ENCODE measurements around the gene MEIKIN.
"Not testable (repeated sequence)": the region's sequence is repeated elsewhere in the genome, so short reads cannot be mapped to it uniquely, and the experiment has no call there.

MEIKIN gene

GRCh38 chr5:131883984-131884383 lies 61.5 kb downstream of the MEIKIN start:
- TF ChIP-seq MAX (IDR thresholded peaks at IDR 0.05; ENCODE audit: low read depth, low read length) (no peak), CTCF (IDR thresholded peaks at IDR 0.05; ENCODE audit: low read depth, low read length) (no peak), MYC (IDR thresholded peaks at IDR 0.05; ENCODE audit: low read depth, low read length) (no peak), POLR2A (IDR thresholded peaks at IDR 0.05; ENCODE audit: extremely low read depth, insufficient read length) (no peak)
- H3K4me3 ChIP-seq (ENCODE audit: low read depth, low read length) = no peak overlapping the region
- DNase-seq (ENCODE audit: low read depth) = no peak

- no peak overlapping the region for H3K4me3 ChIP-seq (ENCODE audit: low read depth, low read length)
- DNase-seq (ENCODE audit: low read depth) = no peak
- no peak for TF ChIP-seq CTCF (IDR thresholded peaks at IDR 0.05; ENCODE audit: low read depth, low read length)
- no peak for TF ChIP-seq MYC (IDR thresholded peaks at IDR 0.05; ENCODE audit: low read depth, low read length)
- TF ChIP-seq POLR2A (IDR thresholded peaks at IDR 0.05; ENCODE audit: extremely low read depth, insufficient read length) = no peak
These were observed 65.8 kb downstream of the MEIKIN start for GRCh38 chr5:131879705-131880104.

- TF ChIP-seq MYC (IDR thresholded peaks at IDR 0.05; ENCODE audit: low read depth, low read length) (no peak), CTCF (IDR thresholded peaks at IDR 0.05; ENCODE audit: low read depth, low read length) (no peak), MAX (IDR thresholded peaks at IDR 0.05; ENCODE audit: low read depth, low read length) (no peak)
- no peak for DNase-seq (ENCODE audit: low read depth)
- no peak overlapping the region for H3K4me3 ChIP-seq (ENCODE audit: low read depth, low read length)
These were observed 67.6 kb downstream of the MEIKIN start for GRCh38 chr5:131877873-131878272.

GRCh38 chr5:131871251-131871650 lies 74.2 kb downstream of the MEIKIN start:
- not testable (repeated sequence) for DNase-seq (ENCODE audit: low read depth); H3K4me3 ChIP-seq (ENCODE audit: low read depth, low read length)

GRCh38 chr5:131867524-131867923 lies 77.9 kb downstream of the MEIKIN start:
- H3K4me3 ChIP-seq (ENCODE audit: low read depth, low read length) = no peak overlapping the region
- TF ChIP-seq CTCF (IDR thresholded peaks at IDR 0.05; ENCODE audit: low read depth, low read length) (no peak), MAX (IDR thresholded peaks at IDR 0.05; ENCODE audit: low read depth, low read length) (no peak), POLR2A (IDR thresholded peaks at IDR 0.05; ENCODE audit: extremely low read depth, insufficient read length) (no peak), MYC (IDR thresholded peaks at IDR 0.05; ENCODE audit: low read depth, low read length) (no peak)
- no peak for DNase-seq (ENCODE audit: low read depth)

- TF ChIP-seq MYC (IDR thresholded peaks at IDR 0.05; ENCODE audit: low read depth, low read length) (no peak), MAX (IDR thresholded peaks at IDR 0.05; ENCODE audit: low read depth, low read length) (no peak), CTCF (IDR thresholded peaks at IDR 0.05; ENCODE audit: low read depth, low read length) (no peak), POLR2A (IDR thresholded peaks at IDR 0.05; ENCODE audit: extremely low read depth, insufficient read length) (no peak)
- DNase-seq (ENCODE audit: low read depth) = no peak
- no peak overlapping the region for H3K4me3 ChIP-seq (ENCODE audit: low read depth, low read length)
These were observed 81.8 kb downstream of the MEIKIN start for GRCh38 chr5:131863700-131864099.

Data from NB4 (cell line).